HG03342 (cell line): ENCODE results near the gene IL17RC.

Experiments
- ATAC-seq: cut with Tn5 transposase; IDR thresholded peaks from one replicate; pipeline ENCODE4 v1.9.1; 2021; ENCODE audit warnings: mild to moderate bottlenecking, moderate library complexity; ENCODE audit not compliant: unreplicated experiment

Gene IL17RC

DNA sequence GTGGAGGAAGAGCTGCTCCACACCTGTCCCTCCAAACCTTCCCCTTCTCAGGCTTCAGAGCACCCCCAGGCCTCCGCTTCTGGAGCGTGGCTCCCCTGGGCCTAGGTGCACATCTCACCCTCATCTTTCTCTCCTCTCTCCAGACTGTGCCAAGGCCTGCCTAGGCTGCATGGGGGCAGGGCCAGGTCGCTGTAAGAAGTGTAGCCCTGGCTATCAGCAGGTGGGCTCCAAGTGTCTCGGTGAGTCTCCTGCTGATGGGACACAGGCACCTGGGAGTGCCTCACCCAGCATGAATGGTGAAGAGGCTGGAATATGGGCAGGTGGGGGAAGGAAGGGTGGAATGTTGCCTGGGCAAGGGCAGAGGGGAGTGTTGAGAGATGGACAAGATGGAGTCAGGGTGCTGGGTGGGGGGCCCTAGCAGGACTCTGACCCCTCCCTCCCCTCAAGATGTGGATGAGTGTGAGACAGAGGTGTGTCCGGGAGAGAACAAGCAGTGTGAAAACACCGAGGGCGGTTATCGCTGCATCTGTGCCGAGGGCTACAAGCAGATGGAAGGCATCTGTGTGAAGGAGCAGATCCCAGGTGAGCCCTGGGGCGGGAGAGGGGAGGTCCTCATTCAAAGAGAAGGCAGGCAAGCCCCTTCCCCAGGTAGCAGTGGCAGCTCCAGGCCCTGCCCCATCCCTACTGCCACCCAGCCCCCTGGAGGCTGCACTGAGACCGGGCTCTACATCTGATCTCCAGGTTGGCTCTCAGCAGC is 26.2 kb downstream of the IL17RC start:
- no peak for ATAC-seq

DNA sequence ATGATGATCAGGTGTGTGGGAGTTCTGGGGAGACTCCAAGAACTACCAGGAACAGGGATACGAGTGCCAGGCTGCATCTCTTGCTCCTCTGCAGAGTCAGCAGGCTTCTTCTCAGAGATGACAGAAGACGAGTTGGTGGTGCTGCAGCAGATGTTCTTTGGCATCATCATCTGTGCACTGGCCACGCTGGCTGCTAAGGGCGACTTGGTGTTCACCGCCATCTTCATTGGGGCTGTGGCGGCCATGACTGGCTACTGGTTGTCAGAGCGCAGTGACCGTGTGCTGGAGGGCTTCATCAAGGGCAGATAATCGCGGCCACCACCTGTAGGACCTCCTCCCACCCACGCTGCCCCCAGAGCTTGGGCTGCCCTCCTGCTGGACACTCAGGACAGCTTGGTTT is 27.4 kb downstream of the IL17RC start:
- ATAC-seq: no peak

DNA sequence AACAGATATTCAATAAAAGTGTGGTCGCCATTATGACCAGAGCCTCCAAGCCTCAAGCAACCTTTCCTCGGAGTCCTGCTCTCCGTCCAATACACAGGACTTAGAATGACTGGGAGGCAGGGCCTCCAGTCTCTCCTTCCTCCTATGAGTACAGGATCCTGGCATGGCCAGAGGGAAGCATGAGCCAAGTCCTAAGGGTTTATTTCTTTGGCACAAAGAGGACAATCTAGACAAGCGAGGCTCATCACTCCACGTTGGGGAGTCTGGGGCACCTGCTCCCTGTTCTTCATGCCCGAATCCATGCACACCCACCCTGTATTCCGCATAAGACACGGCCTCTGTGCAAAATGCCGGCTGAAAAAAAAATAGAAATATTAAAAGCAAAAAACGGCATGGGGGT is 28.5 kb downstream of the IL17RC start:
- no peak for ATAC-seq

DNA sequence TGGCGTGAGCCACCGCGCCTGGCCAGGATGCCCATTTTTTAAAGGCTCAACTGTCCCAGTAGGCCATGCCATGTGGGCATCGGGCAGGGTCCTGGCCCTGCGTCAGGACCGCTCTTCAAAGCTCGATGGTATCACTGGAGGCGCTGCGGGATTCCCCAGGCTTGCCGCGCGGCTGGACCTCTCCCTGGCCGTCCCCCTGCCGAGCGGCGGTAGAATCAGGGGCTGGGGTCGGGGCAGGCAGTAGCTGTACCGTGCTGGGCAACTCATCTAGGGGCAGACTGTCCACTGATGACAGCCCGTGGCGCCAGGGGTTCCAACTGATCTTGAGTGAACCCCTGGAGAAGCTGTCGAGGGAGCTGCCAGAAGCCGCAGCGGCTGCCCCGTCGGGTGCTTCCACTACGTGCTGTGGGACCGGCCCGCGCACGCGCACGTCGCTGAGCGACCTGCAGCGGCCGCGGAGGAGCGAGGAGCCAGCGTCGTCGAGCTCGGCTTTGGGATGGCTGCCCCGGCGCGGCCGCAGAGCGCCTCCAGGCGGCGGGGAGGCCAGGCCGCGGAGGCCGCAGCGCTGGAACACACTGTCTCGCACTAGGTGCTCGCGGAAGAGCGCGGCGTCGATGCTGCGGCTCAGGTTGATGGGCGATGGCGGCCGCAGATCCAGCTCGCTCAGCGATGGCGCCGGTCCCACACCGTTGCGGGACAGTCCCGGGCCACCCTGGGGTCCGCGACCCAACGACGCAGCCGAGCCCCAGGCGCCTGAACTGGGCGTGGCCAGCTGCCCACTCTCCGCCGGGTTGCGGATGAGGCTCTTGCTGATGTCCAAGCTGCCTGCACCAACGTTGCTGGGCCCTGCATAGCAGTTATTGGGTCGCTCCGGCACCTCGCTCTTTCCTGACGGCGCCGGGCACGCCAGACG is 29.5 kb downstream of the IL17RC start:
- ATAC-seq: no peak

DNA sequence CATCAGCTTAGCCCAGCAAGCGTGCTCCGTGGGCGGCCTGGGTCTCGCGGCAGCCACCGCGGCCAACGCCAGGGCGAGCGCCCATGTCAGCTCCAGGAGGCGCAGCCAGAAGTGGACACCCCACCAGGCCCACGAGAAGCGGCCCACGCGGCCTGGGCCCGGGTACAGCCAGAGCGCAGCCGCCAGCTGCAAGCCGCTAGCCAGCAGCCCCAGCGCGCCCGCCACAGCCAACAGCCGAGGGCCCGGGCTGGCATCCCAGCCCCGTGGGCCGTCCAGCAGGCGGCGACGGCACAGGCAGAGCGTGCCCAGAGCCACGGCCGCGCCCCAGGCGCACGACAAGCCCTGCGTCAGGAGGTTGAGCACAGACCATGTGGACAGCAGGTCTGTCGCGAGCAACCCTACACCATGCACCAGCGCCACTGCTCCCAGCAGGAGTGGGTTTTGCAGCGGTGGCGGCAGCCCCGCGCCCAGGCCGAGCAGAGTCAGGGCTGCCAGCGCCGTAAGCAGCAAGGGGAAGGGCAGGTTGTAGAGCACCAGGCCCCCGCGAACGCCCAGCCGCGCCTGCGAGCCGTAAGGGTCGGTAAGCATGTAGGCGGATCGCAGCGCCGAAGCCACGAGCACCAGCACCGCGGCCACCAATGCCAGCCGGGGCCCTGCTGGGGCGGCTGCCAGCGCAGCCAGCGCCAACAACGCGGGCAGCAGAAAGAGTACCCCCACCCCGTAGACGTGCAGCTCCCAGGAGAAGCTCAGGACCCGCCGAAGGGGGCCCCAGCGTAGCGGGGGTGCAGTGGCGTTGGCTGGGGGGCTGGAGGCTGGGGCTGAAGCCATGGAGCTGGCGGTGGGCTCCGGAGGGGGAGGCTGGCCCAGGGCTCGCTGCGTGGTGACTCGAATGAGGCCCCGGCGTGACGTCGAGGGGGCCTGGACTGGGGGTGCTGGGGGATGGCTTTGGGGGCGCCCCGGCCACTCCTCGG is 30.4 kb downstream of the IL17RC start:
- ATAC-seq: no peak

DNA sequence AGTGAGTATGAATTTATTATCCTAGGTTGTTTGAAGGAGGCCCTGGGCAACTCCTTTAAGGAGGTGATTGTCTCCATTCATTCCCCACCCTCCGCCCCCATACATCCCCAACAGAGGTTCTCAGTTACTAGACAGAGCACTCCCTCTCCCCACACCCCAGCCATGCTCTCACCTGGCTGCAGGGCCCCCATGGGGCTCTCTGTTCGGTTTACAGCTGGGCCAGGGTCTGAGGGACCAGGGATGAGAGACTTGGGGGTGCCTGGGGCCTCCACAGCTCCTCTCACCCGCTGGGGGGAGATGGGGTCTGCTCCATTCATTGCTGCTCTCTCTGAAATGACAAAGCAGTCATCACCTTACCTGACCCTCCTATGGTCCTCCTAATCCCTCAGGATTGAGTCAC is 31.7 kb downstream of the IL17RC start:
- no peak for ATAC-seq

DNA sequence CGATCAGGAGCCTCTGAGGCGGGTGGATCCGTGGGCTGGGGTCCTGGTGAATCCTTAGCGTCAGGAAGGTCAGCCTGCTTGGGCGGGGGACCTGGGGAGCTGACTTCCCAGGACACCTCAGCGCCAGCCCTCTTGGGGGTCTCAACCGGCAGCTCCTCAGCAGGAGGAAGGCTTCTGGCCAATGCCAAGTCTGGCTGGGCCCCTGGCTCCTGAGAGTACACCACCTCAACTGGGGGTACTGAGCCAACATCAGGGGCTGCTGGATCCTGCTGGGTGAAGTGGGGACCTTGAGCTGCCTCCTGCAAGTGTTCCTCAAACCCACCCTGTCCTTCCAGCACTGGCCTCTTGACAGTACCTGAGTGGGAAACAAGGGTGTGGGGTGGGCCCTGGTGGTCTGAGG is 32.2 kb downstream of the IL17RC start:
- no peak for ATAC-seq

DNA sequence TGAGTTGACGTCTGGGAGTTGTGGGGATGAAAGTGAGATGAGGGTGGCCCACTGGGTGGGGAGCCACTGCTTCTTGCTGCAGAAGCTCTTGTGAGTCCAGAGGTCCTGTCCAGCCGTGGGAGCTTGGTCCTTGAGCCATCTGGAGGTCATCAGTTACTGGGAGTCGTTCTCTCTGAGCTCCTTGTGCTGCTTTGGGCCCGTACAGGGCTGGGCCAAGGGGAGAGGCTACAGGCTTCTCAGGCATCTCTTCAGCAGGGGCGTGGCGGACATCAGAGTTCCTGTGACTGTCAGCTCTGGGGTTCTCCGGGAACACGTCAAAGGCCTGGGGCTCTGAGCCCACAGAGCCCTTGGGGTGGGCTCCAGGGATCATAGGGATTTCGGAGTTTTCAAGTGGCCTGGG is 32.7 kb downstream of the IL17RC start:
- ATAC-seq: no peak

DNA sequence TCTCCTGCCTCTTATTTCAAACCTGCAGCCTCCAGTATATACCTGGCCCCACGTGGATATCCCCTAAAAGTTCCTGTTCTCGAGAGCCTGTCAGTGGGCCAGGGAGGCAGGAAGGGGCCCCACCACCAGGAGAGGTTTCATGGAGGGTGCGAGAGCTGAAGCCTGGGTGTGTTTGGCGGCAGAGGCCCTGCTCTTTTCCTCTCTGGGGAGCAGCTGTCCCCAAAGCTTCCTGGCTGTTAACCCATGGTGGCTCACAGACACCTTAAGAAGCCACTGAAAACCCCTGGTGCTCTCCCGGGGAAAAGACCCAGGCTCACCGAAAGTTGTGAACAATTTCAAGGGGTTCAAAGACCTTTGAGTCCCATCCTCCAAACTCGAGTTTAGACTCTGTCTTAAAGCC is 34.2 kb downstream of the IL17RC start:
- no peak for ATAC-seq

DNA sequence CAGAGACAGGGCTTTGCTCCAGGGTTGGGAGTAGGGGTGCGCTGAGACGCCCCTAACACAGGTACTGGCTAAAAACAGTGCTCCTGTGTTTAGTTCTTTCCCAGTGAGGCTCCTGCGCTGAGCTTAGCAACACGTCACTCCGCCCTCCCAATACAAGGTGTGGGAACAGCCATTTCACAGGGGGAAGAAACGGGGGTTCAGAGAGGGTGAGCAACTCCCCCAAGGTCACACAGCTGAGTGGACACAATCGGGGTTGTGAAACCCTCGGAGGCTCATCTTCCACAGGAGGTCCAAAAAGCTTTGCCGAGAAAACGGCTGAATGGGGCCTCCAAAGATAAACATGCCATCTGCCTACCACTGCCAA is 34.7 kb downstream of the IL17RC start:
- ATAC-seq: no peak

DNA sequence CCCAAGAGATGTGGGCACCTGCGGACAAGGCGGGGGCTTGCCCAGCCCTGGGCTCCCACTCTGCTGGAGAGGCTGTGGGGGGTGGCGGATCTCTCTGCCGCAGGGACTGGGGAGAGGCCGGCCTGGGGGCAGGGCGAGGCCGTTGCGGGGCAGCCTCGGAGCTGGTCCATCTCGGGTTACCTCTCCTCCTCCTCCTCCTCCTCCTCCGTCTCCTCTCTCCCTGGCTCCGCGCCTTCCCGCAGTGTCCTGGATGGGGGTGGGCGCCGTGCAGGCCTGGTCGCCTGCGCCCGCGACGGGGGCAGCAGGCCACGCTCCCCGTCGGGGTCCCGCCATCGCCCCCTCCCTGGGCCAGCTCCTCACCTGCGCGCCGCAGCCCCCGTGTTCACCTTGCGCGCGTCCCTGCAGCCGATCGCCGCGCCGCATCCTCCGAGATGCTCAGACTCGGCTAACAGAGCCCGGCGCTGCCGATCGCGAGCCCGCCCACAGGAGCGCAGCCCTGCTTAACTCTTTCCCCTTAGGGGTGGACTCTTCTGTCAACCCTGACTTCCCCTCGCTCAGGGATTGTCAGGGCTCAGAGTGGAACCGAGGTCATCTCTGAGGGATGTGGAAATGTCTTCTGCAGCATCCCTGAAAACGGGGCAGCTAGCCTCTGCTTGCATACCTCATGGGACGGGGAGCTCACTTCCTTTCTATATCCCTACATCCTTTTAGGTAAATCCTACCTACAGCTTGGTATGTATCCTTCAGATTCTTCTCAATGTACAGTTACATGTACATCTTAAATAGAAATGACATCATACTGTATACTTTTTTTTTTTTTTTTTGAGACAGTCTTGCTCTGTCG is 35.3 kb downstream of the IL17RC start, which contains the start of gene PRRT3:
PRRT3 (minus strand) TSS at position 447 of the 844 bp plus-strand sequence. CDS start 2,293 bp downstream, outside the sequence.
- ATAC-seq: peak; percentile 76

DNA sequence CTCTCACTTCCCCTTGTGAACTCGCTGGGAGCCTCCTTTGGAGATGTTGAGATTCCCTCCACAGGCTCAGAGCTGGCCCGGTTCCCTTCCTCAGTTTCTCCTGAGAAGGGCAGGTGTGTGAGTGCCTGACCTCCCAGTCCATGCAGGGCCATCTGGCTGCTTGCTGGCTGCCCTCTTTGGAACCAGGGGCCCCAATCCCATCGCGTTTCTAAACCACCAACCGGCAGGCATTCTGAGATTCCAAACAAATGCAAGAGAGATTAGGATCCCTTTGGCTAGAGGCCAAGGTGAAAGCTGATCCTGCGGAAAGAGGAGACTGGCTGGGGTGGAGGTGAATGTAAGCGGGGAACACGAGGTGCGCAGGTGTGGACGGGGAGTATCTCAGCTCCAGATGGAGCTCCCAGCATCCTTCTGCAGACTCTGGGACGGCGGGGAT is 38.2 kb downstream of the IL17RC start:
- no peak for ATAC-seq

DNA sequence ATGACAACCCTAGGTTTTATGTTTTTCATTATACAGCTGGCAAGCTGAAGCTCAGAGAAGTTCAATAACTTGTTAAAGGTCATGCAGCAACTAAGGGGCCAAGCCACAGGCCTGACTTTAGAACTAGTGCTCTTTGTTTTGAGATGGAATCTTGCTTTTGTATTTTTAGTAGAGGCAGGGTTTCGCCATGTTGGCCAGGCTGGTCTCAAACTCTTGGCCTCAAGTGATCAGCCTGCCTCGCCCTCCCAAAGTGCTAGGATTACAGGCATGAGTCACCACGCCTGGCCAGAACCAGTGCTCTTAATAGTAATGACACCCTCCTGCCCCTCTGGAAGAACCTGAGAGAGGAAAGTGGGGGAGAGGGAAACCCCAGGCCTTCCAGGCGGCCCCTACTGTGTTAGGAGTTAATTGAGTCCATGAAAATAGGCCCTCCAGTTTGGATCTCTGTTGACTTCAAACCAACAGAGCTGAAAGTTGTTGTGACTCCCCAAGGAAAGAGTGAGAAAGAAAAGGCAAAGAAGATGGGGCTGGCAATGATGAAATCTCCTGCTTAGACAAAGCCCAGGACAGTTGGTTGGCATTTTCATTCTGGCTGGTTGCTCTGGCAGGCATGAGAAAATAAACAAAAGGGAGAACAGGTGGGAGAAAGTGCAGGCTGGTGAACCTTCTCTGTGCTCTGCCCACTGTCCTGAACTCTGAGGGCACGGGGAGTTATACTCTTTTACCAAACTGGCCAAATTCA is 38.9 kb downstream of the IL17RC start:
- ATAC-seq: no peak

DNA sequence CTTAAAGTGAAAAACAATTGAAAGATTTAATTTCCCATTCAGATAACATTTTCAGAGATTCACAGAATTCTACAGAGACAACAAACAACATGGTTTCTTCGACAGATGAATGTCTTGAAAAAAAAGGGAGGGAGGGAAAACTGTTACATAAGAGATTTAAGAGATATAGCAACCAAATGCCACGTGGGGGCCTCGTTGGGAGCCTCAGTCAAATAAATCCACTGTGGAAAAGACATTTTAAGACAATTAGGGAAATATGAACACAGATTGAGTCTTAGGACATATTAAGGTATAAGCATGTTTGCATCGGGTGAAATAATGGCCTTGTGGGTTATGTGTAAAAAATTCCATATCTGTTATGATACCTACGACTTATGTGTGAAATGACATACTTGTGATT is 40.3 kb downstream of the IL17RC start:
- no peak for ATAC-seq

DNA sequence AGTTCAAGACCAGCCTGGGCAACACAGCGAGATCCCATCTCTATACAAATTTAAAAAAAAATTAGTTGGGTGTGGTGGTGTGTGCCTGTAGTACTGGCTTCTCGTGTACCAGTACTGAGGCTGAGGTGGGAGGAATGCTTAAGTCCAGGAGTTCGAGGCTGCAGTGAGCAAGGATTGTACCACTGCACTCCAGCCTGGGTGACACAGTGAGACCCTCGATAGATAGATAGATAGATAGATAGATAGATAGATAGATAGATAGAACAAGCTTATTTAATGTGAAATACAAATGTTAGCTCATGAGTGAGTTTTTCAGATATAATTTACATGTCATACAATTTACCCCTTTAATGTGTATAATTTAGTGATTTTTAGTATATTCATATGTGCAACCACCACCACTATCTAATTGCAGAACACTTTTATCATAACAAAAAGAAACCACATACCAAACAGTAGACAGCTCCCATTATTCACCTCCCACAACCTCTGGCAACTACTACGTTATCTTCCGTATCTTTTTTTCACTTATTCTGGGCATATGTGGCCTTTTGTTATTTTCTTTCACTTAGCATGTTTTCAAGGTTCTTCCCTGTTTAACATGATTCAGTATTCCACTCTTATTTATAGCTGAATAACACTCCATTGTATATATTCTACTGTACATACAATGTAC is 48.4 kb downstream of the IL17RC start:
- no peak for ATAC-seq

DNA sequence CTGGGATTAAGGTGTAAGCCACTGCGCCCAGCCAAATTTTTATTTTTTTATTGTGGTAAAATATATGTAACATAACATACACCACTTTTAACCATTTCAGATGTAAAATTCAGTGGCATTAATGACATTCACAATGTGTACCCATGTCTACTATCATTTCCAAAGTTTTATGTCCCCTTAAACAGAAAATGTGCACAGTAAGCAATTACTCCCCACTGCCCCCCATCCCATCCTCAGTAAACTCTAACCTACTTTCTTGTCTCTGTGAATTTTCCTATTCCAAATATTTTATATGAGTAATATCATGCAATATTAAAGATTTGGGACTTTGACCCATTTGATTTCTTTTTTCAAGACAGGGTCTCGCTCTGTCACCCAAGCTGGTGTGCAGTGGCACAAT is 49.9 kb downstream of the IL17RC start:
- ATAC-seq: no peak

DNA sequence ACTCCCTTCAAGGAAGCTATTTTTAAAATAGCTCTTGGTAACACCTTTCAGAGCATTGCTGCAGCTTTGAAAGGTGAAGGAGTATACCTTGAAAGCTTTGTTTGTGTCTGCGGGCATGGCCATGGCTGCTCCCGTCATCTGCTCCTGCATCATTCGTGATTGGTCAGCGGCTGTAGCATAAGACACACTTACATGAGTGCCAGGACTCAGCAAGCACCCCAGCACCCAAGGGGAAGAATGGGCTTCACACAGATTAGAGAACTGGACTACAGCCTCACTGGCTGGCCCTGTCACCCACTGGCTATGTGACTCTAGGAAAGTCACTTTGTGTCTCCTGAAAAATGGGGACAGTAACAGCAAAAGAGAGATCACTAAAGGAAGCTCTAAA is 52.7 kb downstream of the IL17RC start:
- ATAC-seq: no peak

DNA sequence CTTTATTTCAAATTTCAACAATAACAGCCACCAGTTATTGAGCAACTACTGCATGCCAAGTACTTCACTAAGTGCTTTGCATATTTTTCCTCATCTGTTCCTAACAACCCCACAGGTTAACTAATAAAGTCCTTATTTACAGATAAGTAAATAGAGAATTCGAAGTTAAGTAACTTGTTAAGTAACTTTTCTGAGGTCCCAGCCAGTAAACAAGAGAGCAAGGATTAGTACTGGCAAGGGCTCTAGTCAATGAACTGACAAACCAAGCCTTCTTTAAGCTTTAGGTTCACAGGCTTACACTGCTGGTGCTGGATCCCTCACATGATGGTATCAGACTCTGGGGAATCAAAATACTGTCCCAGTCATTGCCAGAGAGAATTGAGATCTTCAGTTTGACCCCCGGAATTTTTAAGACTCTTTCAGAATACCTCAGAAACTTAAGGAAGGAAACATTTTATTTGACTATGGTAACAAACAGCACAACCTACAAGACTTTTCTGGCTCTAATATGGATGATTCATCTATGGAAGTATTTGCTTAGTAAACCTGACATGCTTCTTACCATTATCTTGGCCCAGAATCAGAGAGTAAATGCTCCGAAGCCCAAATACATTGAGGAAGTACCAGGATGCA is 53.2 kb downstream of the IL17RC start:
- no peak for ATAC-seq
